ENCODE results near the gene CCDC85A.

GRCh38 chr2:56169521-56169920, 14.3 kb upstream of the CCDC85A start:
- TF ChIP-seq MAX (IDR thresholded peaks at IDR 0.05) (no peak), EP300 (IDR thresholded peaks at IDR 0.05; ENCODE audit: borderline replicate concordance) (no peak), RAD21 (IDR thresholded peaks at IDR 0.05; ENCODE audit: low read depth) (no peak), TAF1 (IDR thresholded peaks at IDR 0.05; ENCODE audit: low read depth) (no peak), REST (IDR thresholded peaks at IDR 0.05; ENCODE audit: low read depth) (no peak), YY1 (IDR thresholded peaks at IDR 0.05; ENCODE audit: low read depth) (no peak)

All from Ishikawa (cell line).